Ovary (tissue), 9 donors: Measurements from ENCODE around the gene GRIN3B. TPM values are rescaled to one million over a fixed set of nuclear protein-coding genes. Genes with fewer than 3 reads are reported as not detected.

Source experiments
- DNase-seq, 5 donors: peaks; one replicate each; pipeline ENCODE4 v3.0.0-alpha.2; 2019 to 2020
- H3K27ac ChIP-seq, 2 donors: fragments of 200-600 bp; one replicate each; pipeline versions ENCODE4 v1.5.1 to v1.8.0; 2019 to 2022
- H3K27me3 ChIP-seq: fragments of 200-600 bp; one replicate; pipeline ENCODE4 v1.8.0; 2022
- H3K36me3 ChIP-seq: fragments of 200-600 bp; sonication (generic); one replicate; pipeline ENCODE4 v1.5.1; 2019
- H3K4me1 ChIP-seq: one replicate; pipeline ENCODE4 v1.8.1; 2013; ENCODE audit warnings: mild to moderate bottlenecking, moderate library complexity; ENCODE audit not compliant: insufficient read depth
- H3K4me3 ChIP-seq: fragments of 200-600 bp; sonication (generic); one replicate; pipeline ENCODE4 v1.5.1; 2017
- H3K9me3 ChIP-seq, 2 donors: fragments of 200-600 bp in 1 of 2; sonication (generic) in 1 of 2; one replicate each; pipeline versions ENCODE4 v1.5.1 to v1.8.1; 2013 to 2019; ENCODE audit warnings: mild to moderate bottlenecking in 1 of 2, moderate library complexity in 1 of 2
- CTCF ChIP-seq, 3 donors: fragments of 450-650 bp in 2 of 3; fragments of 200-600 bp in 1 of 3; IDR thresholded peaks; one replicate each; pipeline versions ENCODE4 v1.5.1 to v1.8.0; 2016 to 2022; ENCODE audit warnings: antibody characterized with exemption in 3 of 3, mild to moderate bottlenecking in 1 of 3
- EP300 ChIP-seq: sonication (generic); formaldehyde crosslinking; IDR thresholded peaks from one replicate; pipeline ENCODE4 v1.6.1; 2017; ENCODE audit warnings: antibody characterized with exemption
- POLR2A ChIP-seq: fragments of 450-650 bp; IDR thresholded peaks from one replicate; pipeline ENCODE4 v1.6.1; 2017; ENCODE audit warnings: antibody characterized with exemption, mild to moderate bottlenecking, moderate library complexity
- WGBS, 3 donors: extraction: QIAGEN DNeasy Blood & Tissue Kit in 1 of 3; methylation state at CpG; one replicate each; pipeline versions ENCODE4 v1.1.5 to v1.1.7; 2013 to 2017; 5-methylcytosine and 5-hydroxymethylcytosine counted together
- intact Hi-C, 4 donors: fragments of 100-400 bp; cut with DNase I; formaldehyde crosslinking; loops; one replicate each; pipeline versions ENCODE4 v1.11.0 to v1.15.1; 2022 to 2023
- polyA plus RNA-seq, 2 donors: library from polyadenylated mRNA; stranded (reverse); fragments of 200-250 nt in 1 of 2; fragments of 350-450 nt in 1 of 2; fragmentation: Illumina TruSeq in 1 of 2; extraction: RNeasy Lipid Tissue Mini Kit (QIAGEN cat#74804) in 1 of 2; gene quantifications; one replicate each; pipeline ENCODE4 v1.2.3, GENCODE V29; 2013 to 2014
- total RNA-seq, 7 donors: library from RNA; depleted of rRNA in 2 of 7; stranded (reverse); fragments of >200 nt in 2 of 7; fragmentation: NEBNext Ultra II Directional in 3 of 7; extraction: Animal tissue kit (Norgen Biotek cat#: 25700) in 3 of 7; gene quantifications; one replicate each; pipeline versions ENCODE4 v1.1.0 to v1.2.4, GENCODE V29; 2016 to 2023
- donor health status: DM: no; HTN: no; CAD: no; lungs with moderate emphysema.
- donor health status: DM: no; HTN: no; CAD: no.
- donor health status: Bipolar disorder and iron deficiency.
- donor health status: DM: yes; HTN: yes; CAD: no.
- donor health status: DM: no; HTN: no; CAD: no.
- donor health status: DM: yes; HTN: yes; CAD: no.

The GRIN3B gene
- total and polyA plus RNA-seq, 9 donors = 0.07 to 7.4 (median 0.28) TPM; not detected in 3

DNA sequence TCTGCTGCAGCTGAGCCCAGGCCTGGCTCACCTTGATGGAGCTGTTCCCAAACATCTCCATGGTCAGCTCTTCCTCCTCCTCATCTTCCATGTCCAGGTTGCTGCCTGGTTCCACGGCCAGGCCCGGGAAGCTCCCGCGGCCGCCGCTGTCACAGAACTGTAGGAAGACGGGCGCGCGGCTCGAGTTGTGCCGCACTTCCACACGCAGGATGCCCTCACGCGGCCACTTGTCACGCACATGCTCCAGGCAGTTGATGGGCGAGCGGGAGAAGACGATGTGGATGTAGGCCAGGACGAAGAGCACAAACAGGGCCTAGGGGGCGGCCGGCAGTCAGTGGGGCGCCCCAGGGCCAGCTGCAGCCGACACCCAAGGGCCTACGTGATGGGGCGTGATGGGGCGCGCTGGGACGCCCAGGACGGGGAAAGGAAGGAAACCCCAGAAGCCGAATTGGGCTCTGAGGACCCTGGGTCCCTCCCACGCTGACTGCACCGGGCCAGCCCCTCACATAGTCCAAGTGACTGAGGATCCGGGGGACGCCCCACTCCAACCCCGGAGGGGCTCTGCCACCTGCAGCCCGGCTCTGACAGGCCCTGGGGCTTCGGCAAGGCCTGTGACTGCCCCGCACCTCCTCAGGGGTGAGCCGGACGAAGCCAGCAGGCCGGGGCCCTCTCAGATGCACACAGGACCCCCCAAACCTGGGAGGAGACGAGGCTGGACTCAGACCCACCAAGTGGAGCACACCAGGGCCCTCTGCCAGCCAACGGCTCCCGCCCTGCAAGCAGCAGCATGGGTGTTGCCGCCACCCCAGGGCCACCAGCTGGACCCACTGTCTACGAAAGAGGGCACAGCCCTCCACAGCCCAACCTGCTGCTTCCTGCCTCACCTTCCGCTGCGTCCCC, 14.2 kb downstream of the GRIN3B start:
- no peak for DNase-seq
- Histone ChIP-seq H3K9me3 (no peaks in the 10 kb centered on the region), H3K36me3 (no peaks in the 10 kb centered on the region), H3K27ac (no peak overlapping the region), H3K27me3 (no peaks in the 10 kb centered on the region), H3K4me3 (no peak overlapping the region), H3K4me1 (peaks cover 28% of the 10 kb centered on the region)
- 92 to 93% (median 93%) methylated on average over 43 to 49 of the region's 49 CpGs for WGBS, 3 donors
- intact Hi-C loops = loop anchor here in 2 of 4 donors (5.0 to 10.0 kb wide), 2 partner anchors 83 to 170 kb away; partner anchors contain the start of gene POLR2E (in 1 of the 2)
- TF ChIP-seq POLR2A (no peak), EP300 (no peak), CTCF (IDR thresholded peaks at IDR 0.05) (no peak)

DNA sequence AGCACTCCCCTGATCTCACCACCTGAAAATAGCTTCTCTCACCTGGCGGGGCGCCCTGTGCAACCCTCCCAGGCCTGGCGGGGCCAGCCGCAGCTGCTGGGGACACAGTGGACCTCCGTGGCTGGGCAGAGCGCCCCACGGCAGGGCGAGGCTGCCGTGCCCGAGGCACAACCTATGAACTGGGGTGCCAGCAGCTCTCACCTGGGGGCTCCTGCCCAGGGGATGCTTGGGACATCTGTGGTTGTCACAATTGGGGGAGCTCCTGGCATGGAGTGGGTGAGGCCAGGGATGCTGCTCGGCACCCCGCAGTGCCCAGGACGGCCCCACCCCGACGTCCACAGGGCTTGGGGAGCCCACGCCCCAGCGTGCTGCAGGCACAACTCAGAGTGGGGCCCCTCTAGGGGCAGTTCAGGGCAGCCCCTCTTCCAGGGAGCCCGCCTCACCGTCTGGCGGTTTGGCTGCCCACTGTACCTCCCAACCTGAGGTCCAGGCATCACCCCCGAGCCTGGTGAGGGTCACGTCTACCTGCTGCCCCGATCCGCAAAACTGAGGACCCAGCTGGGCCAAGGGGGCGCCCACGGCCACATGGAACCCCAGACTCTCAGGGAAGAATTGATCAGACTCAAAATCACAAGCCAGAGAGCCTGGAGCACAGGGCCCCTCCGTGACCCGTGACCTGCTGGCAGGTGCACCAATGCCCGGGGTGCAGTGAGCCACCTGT, 15.0 kb downstream of the GRIN3B start:
- no peak for TF ChIP-seq EP300
- TF ChIP-seq POLR2A = no peak
- no peak for DNase-seq
- Histone ChIP-seq H3K27me3 (no peaks in the 10 kb centered on the region), H3K9me3 (no peaks in the 10 kb centered on the region), H3K27ac (no peak overlapping the region), H3K4me1 (peaks cover 31% of the 10 kb centered on the region), H3K36me3 (no peaks in the 10 kb centered on the region), H3K4me3 (no peak overlapping the region)
- WGBS, 3 donors = 79 to 84% (median 83%) methylated on average over 15 to 29 of the region's 29 CpGs
- intact Hi-C loops = loop anchor here in 2 of 4 donors (5.0 to 10.0 kb wide), 2 partner anchors 82 to 170 kb away; partner anchors contain the start of gene POLR2E (in 1 of the 2)

DNA sequence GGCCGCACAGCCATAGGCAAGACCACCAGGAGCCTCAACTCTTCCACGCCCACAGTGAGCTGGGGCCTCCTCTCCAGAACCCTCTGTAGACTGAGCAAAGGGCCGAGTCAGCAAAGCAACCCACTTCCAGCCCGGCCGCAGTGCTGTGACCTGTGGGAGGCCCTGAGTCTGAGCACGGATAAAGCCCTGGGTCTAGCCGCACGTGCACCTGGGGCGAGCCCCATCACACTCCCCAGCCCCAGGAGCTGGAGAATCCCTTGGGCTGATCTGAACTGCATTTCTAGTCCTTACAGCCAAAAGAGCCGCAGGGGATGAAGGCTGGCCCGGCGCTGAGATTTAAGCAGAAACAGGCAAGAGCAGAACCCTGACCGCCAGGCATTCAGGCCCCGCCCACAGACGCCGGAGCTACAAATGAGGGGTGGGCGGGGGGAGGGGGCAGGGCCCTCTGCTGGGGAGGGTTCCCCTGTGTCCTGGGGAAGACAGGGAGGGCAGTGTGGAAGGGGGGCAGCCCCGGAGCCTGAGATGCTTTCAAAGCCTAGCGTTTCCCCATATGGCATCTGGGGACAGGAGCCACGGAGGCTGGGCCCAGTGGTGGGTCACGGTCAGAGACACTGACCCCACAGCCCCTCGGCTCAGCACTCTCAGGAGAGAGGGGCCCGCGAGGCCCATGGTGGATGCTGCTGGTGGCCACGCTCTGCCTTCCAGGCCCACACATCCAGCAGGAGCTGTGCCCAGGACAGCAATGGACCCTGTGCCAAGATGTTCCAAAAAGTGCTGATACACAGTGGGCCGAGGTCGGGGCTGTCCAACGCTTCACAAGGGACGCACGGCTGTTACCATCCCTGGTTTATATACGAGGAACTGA, 15.8 kb downstream of the GRIN3B start:
- no peak for DNase-seq
- intact Hi-C loops = loop anchor here in 2 of 4 donors (5.0 to 10.0 kb wide), 2 partner anchors 81 to 169 kb away; partner anchors contain the start of gene POLR2E (in 1 of the 2)
- no peaks in the 10 kb centered on the region for H3K9me3 ChIP-seq
- TF ChIP-seq CTCF (IDR thresholded peaks at IDR 0.05) (no peak), EP300 (no peak), POLR2A (no peak)
- no peaks in the 10 kb centered on the region for H3K36me3 ChIP-seq
- peaks cover 30% of the 10 kb centered on the region for H3K4me1 ChIP-seq
- H3K27me3 ChIP-seq = no peaks in the 10 kb centered on the region
- H3K27ac ChIP-seq = no peak overlapping the region
- WGBS, 3 donors = 50 to 57% (median 56%) methylated on average over 23 to 31 of the region's 31 CpGs
- no peak overlapping the region for H3K4me3 ChIP-seq

DNA sequence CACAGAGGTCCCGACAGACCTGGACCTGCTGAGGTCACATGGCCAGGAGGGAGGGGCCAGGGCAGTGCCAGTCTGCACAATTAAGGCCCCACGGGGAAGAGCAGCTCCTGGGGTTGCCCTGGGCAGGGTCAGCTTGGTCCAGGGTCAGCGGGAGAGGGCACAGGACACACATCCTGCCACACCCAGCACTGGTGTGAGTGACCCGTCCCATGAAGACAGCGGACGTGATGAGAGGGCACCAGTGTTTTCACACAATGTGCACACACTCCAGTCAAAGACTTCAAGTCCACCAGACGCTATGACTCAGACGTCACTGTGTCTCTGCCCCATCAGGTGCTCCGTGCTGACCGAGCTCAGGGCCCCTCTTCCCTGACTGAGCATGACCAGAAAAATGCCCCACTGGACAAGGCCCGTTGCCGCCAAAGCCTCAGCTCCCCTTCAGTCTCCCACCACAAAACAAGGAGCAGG, 16.5 kb downstream of the GRIN3B start:
- peaks cover 31% of the 10 kb centered on the region for H3K4me1 ChIP-seq
- 47 to 58% (median 57%) methylated on average over 9 to 12 of the region's 12 CpGs for WGBS, 3 donors

More for the DNA sequence above, 16.5 kb downstream of the GRIN3B start:
- H3K4me3 ChIP-seq = no peak overlapping the region
- TF ChIP-seq POLR2A (no peak), CTCF (IDR thresholded peaks at IDR 0.05) (no peak), EP300 (no peak)
- H3K27ac ChIP-seq = no peak overlapping the region
- no peaks in the 10 kb centered on the region for H3K27me3 ChIP-seq
- no peaks in the 10 kb centered on the region for H3K9me3 ChIP-seq
- no peaks in the 10 kb centered on the region for H3K36me3 ChIP-seq
- no peak for DNase-seq
- intact Hi-C loops = loop anchor here in 2 of 4 donors (5.0 to 10.0 kb wide), 2 partner anchors 81 to 168 kb away; partner anchors contain the start of gene POLR2E (in 1 of the 2)
